ENCODE results near the gene HTR3D. TPM values are rescaled to one million over a fixed set of nuclear protein-coding genes. Genes with fewer than 3 reads are reported as not detected.

HTR3D gene
- total and polyA plus RNA-seq, 9 of the 15 experiments (the other 6 are each of a cell fraction or from before 2014, with no cell fraction given), result not detected

GRCh38 chr3:184040010-184040409 is 8.5 kb downstream of the HTR3D start (continued):
- TF ChIP-seq HOXB6 (CRISPR knock-in tag; IDR thresholded peaks at IDR 0.05; ENCODE audit: borderline replicate concordance) (no peak), MTA3 (IDR thresholded peaks at IDR 0.05; ENCODE audit: borderline replicate concordance) (no peak), PHF21A (IDR thresholded peaks at IDR 0.05; ENCODE audit: borderline replicate concordance, low read depth) (no peak), SMC3 (conservative IDR thresholded peaks at IDR 0.05; ENCODE audit: insufficient read depth, low read depth, low read length) (peak; percentile 43; the same call in 1 of the 2 replicates), MBD2 (IDR thresholded peaks at IDR 0.05; ENCODE audit: borderline replicate concordance, low read depth) (no peak), JUND (IDR thresholded peaks at IDR 0.05; ENCODE audit: borderline replicate concordance, low read depth, low read length) (peak; percentile 34; the same call in 1 of the 2 replicates), JUND (tag; IDR thresholded peaks at IDR 0.05; ENCODE audit: borderline replicate concordance, low read depth, low read length) (no peak), NCOR1 (IDR thresholded peaks at IDR 0.05) (no peak), STAT5A (IDR thresholded peaks at IDR 0.05; ENCODE audit: borderline replicate concordance, low read length) (no peak), CTCF (IDR thresholded peaks at IDR 0.05 in 2 of 3, conservative IDR thresholded peaks at IDR 0.05 in 1 of 3; ENCODE audit: insufficient read depth in 2 of 3, low read depth in 1 of 3, low read length in 3 of 3) (peak; percentile 66 to 79 (median 68)), HDAC6 (IDR thresholded peaks at IDR 0.05; ENCODE audit: low read depth, low read length) (no peak), SRSF3 (IDR thresholded peaks at IDR 0.05; ENCODE audit: insufficient read depth, low read length) (no peak), NR4A1 (CRISPR knock-in tag; IDR thresholded peaks at IDR 0.05) (no peak), NR4A1 (tag; IDR thresholded peaks at IDR 0.05) (no peak), ZFP1 (CRISPR knock-in tag; IDR thresholded peaks at IDR 0.05) (no peak), L3MBTL2 (IDR thresholded peaks at IDR 0.05) (no peak), TCF7L2 (IDR thresholded peaks at IDR 0.05; ENCODE audit: low read depth, low read length) (no peak), SMAD2 (IDR thresholded peaks at IDR 0.05; ENCODE audit: low read depth, low read length) (no peak), HNRNPLL (IDR thresholded peaks at IDR 0.05; ENCODE audit: low read depth, low read length, poor library complexity, severe bottlenecking) (no peak), FOXK2 (conservative IDR thresholded peaks at IDR 0.05 in 1 of 2, IDR thresholded peaks at IDR 0.05 in 1 of 2; ENCODE audit: low read depth in 2 of 2) (no peak), RAD21 (CRISPR knock-in tag; conservative IDR thresholded peaks at IDR 0.05 in 1 of 2, IDR thresholded peaks at IDR 0.05 in 1 of 2) (peak; percentile 79 to 82), ZFPM2 (CRISPR knock-in tag; IDR thresholded peaks at IDR 0.05) (no peak), MXD1 (CRISPR knock-in tag; IDR thresholded peaks at IDR 0.05; ENCODE audit: borderline replicate concordance, poor library complexity, severe bottlenecking) (no peak), DMBX1 (CRISPR knock-in tag; IDR thresholded peaks at IDR 0.05; ENCODE audit: borderline replicate concordance) (no peak), ZBTB43 (CRISPR knock-in tag; IDR thresholded peaks at IDR 0.05) (no peak)
